IMR-90 (cell line): ENCODE results near the gene TDRD6. TPM values are rescaled to one million over a fixed set of nuclear protein-coding genes. Genes with fewer than 3 reads are reported as not detected.

Source experiments
- ATAC-seq: fragments of 200-7000 bp; cut with Tn5 transposase; 2 replicates; pipeline ENCODE4 v1.9.1; 2020; ENCODE audit warnings: low read depth, mild to moderate bottlenecking, moderate library complexity
- BruUV-seq: library from RNA; stranded (reverse); fragments of 400-500 nt; replicated peaks from 2 replicates; lab custom pipeline; 2021; lab: Mats Ljungman, UMichigan
- CTCF ChIA-PET: fragments of 300-600 bp; formaldehyde crosslinking; extraction: SDS; loops from one replicate; lab custom pipeline; 2021; ENCODE audit warnings: antibody characterized with exemption; lab: Yijun Ruan, JAX
- POLR2A ChIA-PET: fragments of 300-600 bp; sonication (Branson Sonifier 250); formaldehyde crosslinking; loops from one replicate; lab custom pipeline; 2022; ENCODE audit warnings: antibody characterized with exemption; ENCODE audit not compliant: unreplicated experiment; lab: Charles Lee
- DNase-seq: peaks from one replicate; pipeline ENCODE4 v3.0.0; 2013
- H2AFZ ChIP-seq: replicated peaks from 2 replicates; pipeline ENCODE3; 2013; ENCODE audit warnings: low read length, mild to moderate bottlenecking; ENCODE audit not compliant: poor library complexity
- H2AK5ac ChIP-seq: 2 replicates; pipeline ENCODE4 v1.6.1; 2013; ENCODE audit warnings: low read depth, low read length, inconsistent platforms
- H2AK9ac ChIP-seq: replicated peaks from 2 replicates; pipeline ENCODE3; 2013; ENCODE audit warnings: mild to moderate bottlenecking, low read depth, low read length, moderate library complexity; ENCODE audit not compliant: poor library complexity
- H2BK120ac ChIP-seq: 2 replicates; pipeline ENCODE4 v1.6.1; 2013; ENCODE audit warnings: low read depth, low read length, inconsistent platforms
- H2BK15ac ChIP-seq: 3 replicates; pipeline ENCODE4 v1.6.1; 2013; ENCODE audit warnings: low read depth, low read length, inconsistent platforms
- H2BK20ac ChIP-seq: 2 replicates; pipeline ENCODE4 v1.6.1; 2013; ENCODE audit warnings: low read depth, mild to moderate bottlenecking, inconsistent platforms, low read length, moderate library complexity
- H2BK5ac ChIP-seq: 2 replicates; pipeline ENCODE4 v1.6.1; 2013; ENCODE audit warnings: mild to moderate bottlenecking, low read depth, low read length, inconsistent platforms; ENCODE audit not compliant: poor library complexity, severe bottlenecking
- H3K14ac ChIP-seq: replicated peaks from 2 replicates; pipeline ENCODE4 v1.6.1; 2013; ENCODE audit warnings: low read depth, low read length, inconsistent platforms
- H3K18ac ChIP-seq: 2 replicates; pipeline ENCODE4 v1.6.1; 2013; ENCODE audit warnings: low read depth, low read length, control low read depth
- H3K23ac ChIP-seq: 2 replicates; pipeline ENCODE4 v1.6.1; 2013; ENCODE audit warnings: low read depth, low read length, inconsistent platforms
- H3K27ac ChIP-seq: 2 replicates; pipeline ENCODE4 v1.5.1; 2013; ENCODE audit warnings: mild to moderate bottlenecking, control low read depth, low read length; ENCODE audit not compliant: insufficient read depth
- H3K27me3 ChIP-seq: 2 replicates; pipeline ENCODE4 v1.6.1; 2013; ENCODE audit warnings: low read length; ENCODE audit not compliant: control insufficient read depth, insufficient read depth
- H3K36me3 ChIP-seq: 2 replicates; pipeline ENCODE4 v1.6.1; 2013; ENCODE audit warnings: low read length, mixed read lengths; ENCODE audit not compliant: control insufficient read depth, insufficient read depth
- H3K4ac ChIP-seq: 2 replicates; pipeline ENCODE4 v1.6.1; 2013; ENCODE audit warnings: low read depth, low read length, inconsistent platforms
- H3K4me1 ChIP-seq: 2 replicates; pipeline ENCODE4 v1.6.1; 2013; ENCODE audit warnings: low read length, mixed read lengths; ENCODE audit not compliant: control insufficient read depth, insufficient read depth
- H3K4me2 ChIP-seq: 2 replicates; pipeline ENCODE4 v1.6.1; 2013; ENCODE audit warnings: low read depth, mild to moderate bottlenecking, control low read depth, low read length, moderate library complexity
- H3K4me3 ChIP-seq: 2 replicates; pipeline ENCODE4 v1.5.1; 2013; ENCODE audit warnings: low read depth, mild to moderate bottlenecking, control low read depth, low read length, moderate library complexity; ENCODE audit not compliant: insufficient read depth
- H3K56ac ChIP-seq: 2 replicates; pipeline ENCODE4 v1.6.1; 2013; ENCODE audit warnings: low read length, inconsistent platforms; ENCODE audit not compliant: insufficient read depth; ENCODE audit errors: extremely low read depth
- H3K79me1 ChIP-seq, 2 experiments: 2 replicates each; pipeline ENCODE4 v1.6.1; 2013; ENCODE audit warnings: low read length in 2 of 2, inconsistent platforms in 1 of 2, low read depth in 1 of 2
- H3K9ac ChIP-seq: 2 replicates; pipeline ENCODE4 v1.6.1; 2013; ENCODE audit warnings: low read depth, low read length, control low read depth
- H3K9me1 ChIP-seq: 2 replicates; pipeline ENCODE4 v1.6.1; 2013; ENCODE audit warnings: low read length, inconsistent platforms; ENCODE audit not compliant: insufficient read depth
- H3K9me3 ChIP-seq: 2 replicates; pipeline ENCODE4 v1.6.1; 2013; ENCODE audit warnings: low read length; ENCODE audit not compliant: control insufficient read depth, insufficient read depth
- H4K20me1 ChIP-seq: 2 replicates; pipeline ENCODE4 v1.6.1; 2013; ENCODE audit warnings: low read length, inconsistent platforms; ENCODE audit not compliant: insufficient read depth
- H4K5ac ChIP-seq: 2 replicates; pipeline ENCODE4 v1.6.1; 2013; ENCODE audit warnings: mild to moderate bottlenecking, low read depth, low read length, control low read depth
- H4K8ac ChIP-seq, 2 experiments: 2 replicates each; pipeline ENCODE4 v1.6.1; 2013; ENCODE audit warnings: low read depth in 2 of 2, low read length in 2 of 2, control low read depth in 1 of 2, inconsistent platforms in 1 of 2
- H4K91ac ChIP-seq: 2 replicates; pipeline ENCODE4 v1.6.1; 2013; ENCODE audit warnings: low read depth, low read length, inconsistent platforms; ENCODE audit not compliant: insufficient read depth
- BHLHE40 ChIP-seq: fragments of 150-350 bp; IDR thresholded peaks from 2 replicates; pipeline ENCODE4 v1.6.1; 2016; ENCODE audit warnings: mild to moderate bottlenecking, low read depth, low read length
- FOS ChIP-seq: fragments of 150-350 bp; IDR thresholded peaks from 2 replicates; pipeline ENCODE4 v1.6.1; 2016; ENCODE audit warnings: low read depth, low read length
- POLR2A ChIP-seq: IDR thresholded peaks from 2 replicates; pipeline ENCODE4 v1.6.1; 2012; ENCODE audit warnings: mild to moderate bottlenecking, low read depth, low read length
- dilution Hi-C: fragments of 300-500 bp; cut with HindIII; formaldehyde crosslinking; loops from one replicate; pipeline ENCODE4 v1.14.3; 2018; ENCODE audit warnings: low sequenced_read_pairs; ENCODE audit not compliant: unreplicated experiment
- in situ Hi-C: fragments of 300-500 bp; cut with MboI; formaldehyde crosslinking; loops from 3 replicates; pipeline ENCODE4 v1.14.3; 2019; ENCODE audit warnings: low sequenced_read_pairs, inconsistent platforms, mixed read lengths
- intact Hi-C: fragments of 100-400 bp; cut with micrococcal nuclease; formaldehyde crosslinking; loops from 2 replicates; pipeline ENCODE4 v1.10.0; 2022
- polyA plus RNA-seq, 3 experiments: library from polyadenylated mRNA; depleted of rRNA; stranded (reverse); fragments of >200 nt; gene quantifications; 2 replicates each; pipeline ENCODE4 v1.2.3, GENCODE V29; 2012; ENCODE audit warnings: low replicate concordance in 1 of 3
- total RNA-seq: library from RNA; depleted of rRNA; stranded (reverse); fragments of >200 nt; gene quantifications from 2 replicates; pipeline ENCODE4 v1.2.3, GENCODE V29; 2012
- TF ChIP-seq, protein P1 (sequence below): fragments of 150-350 bp; IDR thresholded peaks from 2 replicates; pipeline ENCODE4 v1.6.1; 2017; ENCODE audit warnings: mild to moderate bottlenecking, antibody characterized with exemption, low read length, low read depth

The TDRD6 gene
- total and polyA plus RNA-seq, 2 of the 4 experiments (the other 2 are of a cell fraction) = not detected

DNA sequence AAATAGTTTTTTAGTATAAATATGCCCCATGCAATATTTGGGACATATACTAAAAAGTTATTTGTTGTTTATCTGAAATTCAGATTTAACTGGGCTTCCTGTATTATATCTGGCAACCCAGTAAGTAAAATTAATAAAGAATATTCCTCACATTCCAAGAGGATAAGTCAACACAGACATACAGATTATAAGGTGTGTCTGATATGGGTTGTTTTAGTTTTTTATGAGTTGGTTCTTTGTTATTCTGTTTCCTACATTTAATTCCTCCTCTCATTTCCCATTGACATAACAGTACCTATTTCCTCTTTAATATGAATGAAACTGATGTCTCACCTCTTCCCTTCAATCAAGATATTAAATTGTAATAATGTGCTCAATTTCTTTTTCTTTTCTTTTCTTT lies 49.2 kb downstream of the TDRD6 start:
- H3K79me1 ChIP-seq = no peaks in the 10 kb centered on the region
- no peak overlapping the region for H2AK5ac ChIP-seq
- no peak overlapping the region for H4K8ac ChIP-seq
- H3K4me2 ChIP-seq = no peak overlapping the region
- no TSS peak for BruUV-seq
- no peak for ATAC-seq
- H3K27me3 ChIP-seq = peaks cover 30% of the 10 kb centered on the region
- H2BK120ac ChIP-seq = no peak overlapping the region
- TF ChIP-seq FOS (no peak), POLR2A (no peak), BHLHE40 (no peak)
- TF ChIP-seq, protein P1, sequence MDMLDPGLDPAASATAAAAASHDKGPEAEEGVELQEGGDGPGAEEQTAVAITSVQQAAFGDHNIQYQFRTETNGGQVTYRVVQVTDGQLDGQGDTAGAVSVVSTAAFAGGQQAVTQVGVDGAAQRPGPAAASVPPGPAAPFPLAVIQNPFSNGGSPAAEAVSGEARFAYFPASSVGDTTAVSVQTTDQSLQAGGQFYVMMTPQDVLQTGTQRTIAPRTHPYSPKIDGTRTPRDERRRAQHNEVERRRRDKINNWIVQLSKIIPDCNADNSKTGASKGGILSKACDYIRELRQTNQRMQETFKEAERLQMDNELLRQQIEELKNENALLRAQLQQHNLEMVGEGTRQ = no peak
- H3K9me3 ChIP-seq = no peaks in the 10 kb centered on the region
- H2BK15ac ChIP-seq = no peak overlapping the region
- POLR2A ChIA-PET = no interaction called here
- no peaks in the 10 kb centered on the region for H4K20me1 ChIP-seq
- H3K9me1 ChIP-seq = no peaks in the 10 kb centered on the region
- no peaks in the 10 kb centered on the region for H3K36me3 ChIP-seq
- no peak overlapping the region for H3K4me3 ChIP-seq
- no peak overlapping the region for H3K23ac ChIP-seq
- no peak overlapping the region for H3K27ac ChIP-seq
- no peak overlapping the region for H3K9ac ChIP-seq
- 0 out of 2 replicates have a peak, but pooled peaks cover 2% of the 10 kb centered on the region for H3K4me1 ChIP-seq
- dilution Hi-C loops (no loop called here), intact Hi-C loops (no loop called here), in situ Hi-C loops (no loop called here)
- CTCF ChIA-PET = interaction anchor here (0.6 kb wide), 1 partner anchor 675 kb away, joined by 4 read pairs; no protein-coding TSS in a partner anchor
- no peak overlapping the region for H2BK5ac ChIP-seq
- no peak overlapping the region for H3K14ac ChIP-seq
- H4K5ac ChIP-seq = no peak overlapping the region
- no peak overlapping the region for H3K18ac ChIP-seq
- H4K91ac ChIP-seq = no peak overlapping the region
- DNase-seq = no peak
- H2BK20ac ChIP-seq = no peak overlapping the region
- H2AK9ac ChIP-seq = no peak overlapping the region
- H3K56ac ChIP-seq = no peak overlapping the region
- no peak overlapping the region for H2AFZ ChIP-seq
- H3K4ac ChIP-seq = no peak overlapping the region
